ENCODE measurements around the gene DMXL2.
A peak's percentile ranks its signal among the peaks of the same experiment; 100 is the strongest.

Gene DMXL2

DNA sequence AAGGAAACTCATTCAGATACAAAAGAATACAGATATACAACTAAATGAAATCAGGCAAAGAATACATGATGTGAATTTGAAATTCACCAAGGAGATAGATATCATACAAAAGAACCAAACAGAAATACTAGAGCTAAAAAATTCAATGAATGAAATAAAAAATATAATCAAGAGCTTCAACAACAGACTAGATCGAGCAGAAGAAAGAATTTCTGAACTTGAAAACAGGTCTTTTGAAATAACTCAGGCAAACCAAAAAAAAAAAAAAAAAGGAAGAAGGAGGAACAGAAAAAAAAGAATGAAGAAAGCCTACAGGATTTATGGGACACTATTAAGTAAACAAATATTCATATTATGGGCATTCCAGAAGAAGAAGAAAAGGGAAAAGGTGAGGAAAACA is 137.8 kb downstream of the DMXL2 start:
- no peaks in the 10 kb centered on the region for H3K27me3 ChIP-seq (ENCODE audit: control insufficient read depth in 3 of 3, insufficient read depth in 3 of 3, low read depth in 1 of 3, low read length in 3 of 3)
- H2BK15ac ChIP-seq (ENCODE audit: low read length) = no peak overlapping the region
- no peak overlapping the region for H3K23ac ChIP-seq (ENCODE audit: low read depth, low read length, poor library complexity)
- no peak overlapping the region for H3K4ac ChIP-seq (ENCODE audit: low read length)
- no peak overlapping the region for H3K9ac ChIP-seq (ENCODE audit: low read depth, low read length, poor library complexity)
- H2BK5ac ChIP-seq (ENCODE audit: low read length) = no peak overlapping the region
- peaks cover 11 to 25% of the 10 kb centered on the region in 2 donors for H3K9me3 ChIP-seq (replicated peaks in 1 of 2; ENCODE audit: control insufficient read depth in 2 of 2, insufficient read depth in 1 of 2, low read depth in 1 of 2, low read length in 2 of 2)
- no peak for DNase-seq (ENCODE audit: low spot score)
- no peaks in the 10 kb centered on the region for H3K79me1 ChIP-seq (ENCODE audit: low read depth, low read length)
- no peak overlapping the region for H4K8ac ChIP-seq (ENCODE audit: low read depth, low read length)
- H2AK5ac ChIP-seq (ENCODE audit: low read depth, low read length) = no peak overlapping the region
- no peak overlapping the region for H2AFZ ChIP-seq (ENCODE audit: low read length)
- WGBS, 2 donors (ENCODE audit: extremely low coverage in 2 of 2, insufficient read length in 2 of 2, insufficient replicate concordance in 1 of 2) = no CpG with 5 or more reads among the region's 1 CpG
- no peaks in the 10 kb centered on the region for H3K4me1 ChIP-seq (ENCODE audit: control insufficient read depth in 2 of 2, insufficient read depth in 1 of 2, low read depth in 1 of 2, low read length in 2 of 2)
- no peak overlapping the region for H3K4me3 ChIP-seq (ENCODE audit: low read length in 2 of 2)
- peaks cover 4 to 57% of the 10 kb centered on the region in 2 donors for H3K36me3 ChIP-seq (replicated peaks in 1 of 2; ENCODE audit: control insufficient read depth in 2 of 2, insufficient read depth in 2 of 2, low read length in 2 of 2)
- H2BK120ac ChIP-seq (ENCODE audit: low read depth, low read length) = no peak overlapping the region
- H3K4me2 ChIP-seq (ENCODE audit: insufficient read depth, low read length, poor library complexity, severe bottlenecking) = no peak overlapping the region
- H4K91ac ChIP-seq (ENCODE audit: low read depth, low read length, poor library complexity) = no peak overlapping the region
- H3K27ac ChIP-seq (replicated peaks; ENCODE audit: low read length) = no peak overlapping the region
- no peak overlapping the region for H3K14ac ChIP-seq (ENCODE audit: low read length)
- H2BK12ac ChIP-seq (ENCODE audit: low read length) = no peak overlapping the region
- H3K18ac ChIP-seq (ENCODE audit: low read length) = no peak overlapping the region

DNA sequence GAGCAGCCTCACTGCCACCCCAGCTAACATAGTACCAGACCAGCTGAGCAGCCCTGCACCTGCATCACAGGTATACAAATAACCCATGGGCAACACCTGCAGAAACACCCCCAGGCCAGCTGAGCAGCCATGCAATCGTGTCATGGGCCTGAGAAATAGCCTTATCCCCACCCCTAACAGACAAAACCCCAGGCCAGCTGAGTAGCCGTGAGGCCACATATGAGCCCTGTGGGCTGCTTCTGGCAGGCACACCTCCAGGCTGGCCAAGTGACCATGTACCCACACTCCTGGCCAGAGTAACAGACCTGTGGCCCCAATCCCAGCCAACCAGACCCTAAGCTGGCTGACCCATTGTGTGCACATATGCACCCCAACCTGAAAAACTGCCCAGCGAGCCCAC is 138.6 kb downstream of the DMXL2 start:
- no peak overlapping the region for H2BK120ac ChIP-seq (ENCODE audit: low read depth, low read length)
- no peaks in the 10 kb centered on the region for H3K79me1 ChIP-seq (ENCODE audit: low read depth, low read length)
- peak overlapping the region in 1 of 2 donors; percentile 58 for H3K4me3 ChIP-seq (ENCODE audit: low read length in 2 of 2)
- H3K27ac ChIP-seq (replicated peaks; ENCODE audit: low read length) = no peak overlapping the region
- H2BK15ac ChIP-seq (ENCODE audit: low read length) = no peak overlapping the region
- no peak overlapping the region for H2BK5ac ChIP-seq (ENCODE audit: low read length)
- peak overlapping the region; percentile 60 for H3K14ac ChIP-seq (ENCODE audit: low read length)
- no peak overlapping the region for H3K4ac ChIP-seq (ENCODE audit: low read length)
- peaks cover 4 to 51% of the 10 kb centered on the region in 2 donors for H3K36me3 ChIP-seq (replicated peaks in 1 of 2; ENCODE audit: control insufficient read depth in 2 of 2, insufficient read depth in 2 of 2, low read length in 2 of 2)
- H3K4me2 ChIP-seq (ENCODE audit: insufficient read depth, low read length, poor library complexity, severe bottlenecking) = no peak overlapping the region
- H3K23ac ChIP-seq (ENCODE audit: low read depth, low read length, poor library complexity) = no peak overlapping the region
- no peak for DNase-seq (ENCODE audit: low spot score)
- no peak overlapping the region for H4K8ac ChIP-seq (ENCODE audit: low read depth, low read length)
- H2AK5ac ChIP-seq (ENCODE audit: low read depth, low read length) = no peak overlapping the region
- H3K4me1 ChIP-seq (ENCODE audit: control insufficient read depth in 2 of 2, insufficient read depth in 1 of 2, low read depth in 1 of 2, low read length in 2 of 2) = no peaks in the 10 kb centered on the region
- H2BK12ac ChIP-seq (ENCODE audit: low read length) = no peak overlapping the region
- no peak overlapping the region for H4K91ac ChIP-seq (ENCODE audit: low read depth, low read length, poor library complexity)
- H3K9me3 ChIP-seq (replicated peaks in 1 of 2; ENCODE audit: control insufficient read depth in 2 of 2, insufficient read depth in 1 of 2, low read depth in 1 of 2, low read length in 2 of 2) = peaks cover 11 to 25% of the 10 kb centered on the region in 2 donors
- H3K9ac ChIP-seq (ENCODE audit: low read depth, low read length, poor library complexity) = no peak overlapping the region
- H3K27me3 ChIP-seq (ENCODE audit: control insufficient read depth in 3 of 3, insufficient read depth in 3 of 3, low read depth in 1 of 3, low read length in 3 of 3) = no peaks in the 10 kb centered on the region
- no peak overlapping the region for H2AFZ ChIP-seq (ENCODE audit: low read length)
- H3K18ac ChIP-seq (ENCODE audit: low read length) = no peak overlapping the region
- WGBS, 2 donors (ENCODE audit: extremely low coverage in 2 of 2, insufficient read length in 2 of 2, insufficient replicate concordance in 1 of 2) = no CpG with 5 or more reads among the region's 3 CpGs

DNA sequence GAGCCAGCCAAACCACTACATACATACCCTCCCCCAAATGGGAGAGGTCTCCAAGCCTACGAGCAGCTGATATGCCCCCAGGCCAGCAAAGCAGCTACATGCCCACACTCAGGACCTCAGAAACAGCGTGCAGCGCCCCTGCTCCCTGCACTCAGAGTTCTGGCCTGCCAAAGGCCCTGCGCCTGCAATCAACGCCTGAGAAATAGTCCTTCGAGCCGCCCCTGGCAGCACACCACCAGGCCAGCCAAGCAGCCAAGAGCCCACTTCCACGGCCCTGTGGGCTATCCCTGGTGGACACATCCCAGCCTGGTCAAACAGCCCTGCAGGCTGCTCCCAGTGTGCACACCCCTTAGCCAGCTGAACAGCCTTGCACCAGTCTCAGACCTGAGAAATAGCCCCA is 139.1 kb downstream of the DMXL2 start:
- H3K27ac ChIP-seq (replicated peaks; ENCODE audit: low read length) = no peak overlapping the region
- H4K8ac ChIP-seq (ENCODE audit: low read depth, low read length) = no peak overlapping the region
- peak overlapping the region; percentile 35 for H3K18ac ChIP-seq (ENCODE audit: low read length)
- no peak overlapping the region for H2BK15ac ChIP-seq (ENCODE audit: low read length)
- H3K36me3 ChIP-seq (replicated peaks in 1 of 2; ENCODE audit: control insufficient read depth in 2 of 2, insufficient read depth in 2 of 2, low read length in 2 of 2) = peaks cover 4 to 47% of the 10 kb centered on the region in 2 donors
- no peak overlapping the region for H3K4ac ChIP-seq (ENCODE audit: low read length)
- H3K27me3 ChIP-seq (ENCODE audit: control insufficient read depth in 3 of 3, insufficient read depth in 3 of 3, low read depth in 1 of 3, low read length in 3 of 3) = no peaks in the 10 kb centered on the region
- no peaks in the 10 kb centered on the region for H3K4me1 ChIP-seq (ENCODE audit: control insufficient read depth in 2 of 2, insufficient read depth in 1 of 2, low read depth in 1 of 2, low read length in 2 of 2)
- H3K14ac ChIP-seq (ENCODE audit: low read length) = no peak overlapping the region
- no peak overlapping the region for H2BK120ac ChIP-seq (ENCODE audit: low read depth, low read length)
- H3K9me3 ChIP-seq (replicated peaks in 1 of 2; ENCODE audit: control insufficient read depth in 2 of 2, insufficient read depth in 1 of 2, low read depth in 1 of 2, low read length in 2 of 2) = peaks cover 11 to 25% of the 10 kb centered on the region in 2 donors
- H3K4me3 ChIP-seq (ENCODE audit: low read length in 2 of 2) = no peak overlapping the region
- no peak overlapping the region for H2AFZ ChIP-seq (ENCODE audit: low read length)
- no peak overlapping the region for H2AK5ac ChIP-seq (ENCODE audit: low read depth, low read length)
- no CpG with 5 or more reads among the region's 8 CpGs for WGBS, 2 donors (ENCODE audit: extremely low coverage in 2 of 2, insufficient read length in 2 of 2, insufficient replicate concordance in 1 of 2)
- peak overlapping the region; percentile 84 for H2BK5ac ChIP-seq (ENCODE audit: low read length)
- H3K9ac ChIP-seq (ENCODE audit: low read depth, low read length, poor library complexity) = peak overlapping the region; percentile 30
- H2BK12ac ChIP-seq (ENCODE audit: low read length) = no peak overlapping the region
- H3K23ac ChIP-seq (ENCODE audit: low read depth, low read length, poor library complexity) = no peak overlapping the region
- H4K91ac ChIP-seq (ENCODE audit: low read depth, low read length, poor library complexity) = no peak overlapping the region
- H3K79me1 ChIP-seq (ENCODE audit: low read depth, low read length) = no peaks in the 10 kb centered on the region
- DNase-seq (ENCODE audit: low spot score) = no peak
- H3K4me2 ChIP-seq (ENCODE audit: insufficient read depth, low read length, poor library complexity, severe bottlenecking) = no peak overlapping the region

DNA sequence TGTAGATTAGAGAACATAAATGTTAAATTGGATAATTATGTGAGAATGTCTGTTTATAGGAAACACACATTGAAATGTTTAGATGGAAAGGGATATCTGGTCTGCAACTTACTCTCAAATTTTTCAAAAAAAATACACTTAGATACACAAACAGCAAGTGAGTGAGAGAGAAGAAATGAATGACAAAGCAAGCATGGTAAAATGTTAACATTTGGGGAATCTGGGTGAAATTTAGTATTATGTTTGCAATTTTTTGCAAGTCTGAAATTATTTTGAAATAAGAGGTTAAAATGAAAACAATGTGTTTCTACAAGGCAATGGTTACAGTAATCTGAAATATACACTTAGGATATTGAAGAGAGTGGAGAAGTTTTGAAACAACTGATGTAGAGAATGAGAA is 146.8 kb downstream of the DMXL2 start:
- no peak overlapping the region for H3K27ac ChIP-seq (replicated peaks; ENCODE audit: low read length)
- no peak for DNase-seq (ENCODE audit: low spot score)

More for the DNA sequence above, 146.8 kb downstream of the DMXL2 start:
- no peaks in the 10 kb centered on the region for H3K4me1 ChIP-seq (ENCODE audit: control insufficient read depth in 2 of 2, insufficient read depth in 1 of 2, low read depth in 1 of 2, low read length in 2 of 2)
- H3K18ac ChIP-seq (ENCODE audit: low read length) = no peak overlapping the region
- no peak overlapping the region for H2BK12ac ChIP-seq (ENCODE audit: low read length)
- H3K4ac ChIP-seq (ENCODE audit: low read length) = no peak overlapping the region
- no peak overlapping the region for H4K91ac ChIP-seq (ENCODE audit: low read depth, low read length, poor library complexity)
- H3K4me3 ChIP-seq (ENCODE audit: low read length in 2 of 2) = no peak overlapping the region
- no peak overlapping the region for H3K4me2 ChIP-seq (ENCODE audit: insufficient read depth, low read length, poor library complexity, severe bottlenecking)
- H3K14ac ChIP-seq (ENCODE audit: low read length) = no peak overlapping the region
- H2BK120ac ChIP-seq (ENCODE audit: low read depth, low read length) = no peak overlapping the region
- no peaks in the 10 kb centered on the region for H3K79me1 ChIP-seq (ENCODE audit: low read depth, low read length)
- H2AFZ ChIP-seq (ENCODE audit: low read length) = no peak overlapping the region
- H2BK15ac ChIP-seq (ENCODE audit: low read length) = no peak overlapping the region
- H2AK5ac ChIP-seq (ENCODE audit: low read depth, low read length) = no peak overlapping the region
- H2BK5ac ChIP-seq (ENCODE audit: low read length) = no peak overlapping the region
- H3K27me3 ChIP-seq (ENCODE audit: control insufficient read depth in 3 of 3, insufficient read depth in 3 of 3, low read depth in 1 of 3, low read length in 3 of 3) = no peaks in the 10 kb centered on the region
- no peak overlapping the region for H4K8ac ChIP-seq (ENCODE audit: low read depth, low read length)
- peaks cover 0 to 27% of the 10 kb centered on the region in 2 donors for H3K36me3 ChIP-seq (replicated peaks in 1 of 2; ENCODE audit: control insufficient read depth in 2 of 2, insufficient read depth in 2 of 2, low read length in 2 of 2)
- H3K23ac ChIP-seq (ENCODE audit: low read depth, low read length, poor library complexity) = no peak overlapping the region
- H3K9ac ChIP-seq (ENCODE audit: low read depth, low read length, poor library complexity) = no peak overlapping the region
- H3K9me3 ChIP-seq (replicated peaks in 1 of 2; ENCODE audit: control insufficient read depth in 2 of 2, insufficient read depth in 1 of 2, low read depth in 1 of 2, low read length in 2 of 2) = no peaks in the 10 kb centered on the region
